Natural killer cell (primary cell): ENCODE results near the gene PARD3B. TPM values are rescaled to one million over a fixed set of nuclear protein-coding genes. Genes with fewer than 3 reads are reported as not detected.

Experiments used
- ATAC-seq, 3 donors: fragments of 150-1000 bp in 2 of 3; fragments of 200-7000 bp in 1 of 3; cut with Tn5 transposase; 1 replicate in 1 of 3; 2 replicates in 2 of 3; pipeline ENCODE4 v1.10.0; 2021; ENCODE audit warnings: mild to moderate bottlenecking in 2 of 3, moderate library complexity in 2 of 3
- DNase-seq, 2 donors: peaks; one replicate each; pipeline versions ENCODE4 v3.0.0 to v3.0.0-alpha.2; 2013 to 2021; ENCODE audit warnings: mixed read lengths in 1 of 2
- H3K27ac ChIP-seq: one replicate; pipeline ENCODE4 v1.5.1; 2013; ENCODE audit warnings: mild to moderate bottlenecking, low read length
- H3K27me3 ChIP-seq: one replicate; pipeline ENCODE4 v1.6.1; 2013; ENCODE audit warnings: low read length; ENCODE audit not compliant: control insufficient read depth, insufficient read depth
- H3K36me3 ChIP-seq: one replicate; pipeline ENCODE4 v1.6.1; 2013; ENCODE audit warnings: low read length; ENCODE audit not compliant: control insufficient read depth, insufficient read depth
- H3K4me1 ChIP-seq: one replicate; pipeline ENCODE4 v1.6.1; 2013; ENCODE audit warnings: low read length; ENCODE audit not compliant: control insufficient read depth, insufficient read depth
- H3K4me3 ChIP-seq: one replicate; pipeline ENCODE4 v1.5.1; 2013; ENCODE audit warnings: low read length
- H3K9me3 ChIP-seq: one replicate; pipeline ENCODE4 v1.6.1; 2013; ENCODE audit warnings: low read length; ENCODE audit not compliant: control insufficient read depth, insufficient read depth
- H3K27ac Mint-ChIP-seq, 2 donors: one replicate each; pipeline ENCODE4 v1.8.0; 2022; ENCODE audit warnings: mild to moderate bottlenecking in 2 of 2, mixed read lengths in 2 of 2, moderate library complexity in 1 of 2
- H3K27me3 Mint-ChIP-seq, 2 donors: one replicate each; pipeline ENCODE4 v1.8.0; 2022; ENCODE audit warnings: low read depth in 2 of 2, mixed read lengths in 2 of 2
- H3K36me3 Mint-ChIP-seq: one replicate; pipeline ENCODE4 v1.8.0; 2022; ENCODE audit warnings: mixed read lengths
- H3K4me1 Mint-ChIP-seq, 2 donors: one replicate each; pipeline ENCODE4 v1.8.0; 2022; ENCODE audit warnings: mixed read lengths in 2 of 2
- H3K4me3 Mint-ChIP-seq: one replicate; pipeline ENCODE4 v1.8.0; 2022; ENCODE audit warnings: mild to moderate bottlenecking, moderate library complexity, mixed read lengths
- H3K9me3 Mint-ChIP-seq, 2 donors: one replicate each; pipeline ENCODE4 v1.8.0; 2022; ENCODE audit warnings: mixed read lengths in 2 of 2
- WGBS: methylation state at CpG from one replicate; pipeline ENCODE4 v1.1.7; 2013; ENCODE audit warnings: missing lambda C conversion rate; ENCODE audit not compliant: insufficient coverage; 5-methylcytosine and 5-hydroxymethylcytosine counted together
- intact Hi-C: fragments of 100-400 bp; cut with micrococcal nuclease; formaldehyde crosslinking; loops from one replicate; pipeline ENCODE4 v1.14.2; 2022
- total RNA-seq, 4 donors: library from RNA; stranded (reverse); fragments of 120-200 nt in 1 of 4; gene quantifications; one replicate each; pipeline versions ENCODE4 v1.2.3 to v1.2.4, GENCODE V29; 2013 to 2022
- TF ChIP-seq, protein P1 (sequence below): fragments of 200-600 bp; IDR thresholded peaks from one replicate; pipeline ENCODE4 v1.8.0; 2022; ENCODE audit warnings: antibody characterized with exemption

PARD3B gene
- total RNA-seq, 3 donors from 2014 or later (not counting 1 experiment from before 2014, with no cell fraction given) = 0.13 to 0.45 TPM; not detected in 1

DNA sequence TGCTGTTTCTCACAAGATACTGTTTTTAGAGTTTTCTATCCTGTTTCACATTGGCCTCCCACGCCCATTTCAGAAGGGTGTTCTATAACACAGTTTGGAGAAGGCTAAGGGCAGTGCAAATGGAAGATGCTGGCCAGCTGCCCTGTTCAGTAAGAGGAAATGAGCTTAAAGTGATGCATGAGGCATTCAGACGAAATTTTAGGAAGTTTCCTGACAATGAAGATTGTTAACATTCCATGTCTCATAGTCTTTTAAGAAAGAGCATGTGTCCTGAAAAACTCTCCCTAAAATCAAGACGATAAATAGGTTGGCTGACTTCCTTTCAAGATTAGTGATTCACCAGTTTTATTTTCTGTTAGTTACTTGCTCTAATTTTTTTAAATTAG is 652.9 kb downstream of the PARD3B start:
- WGBS = 69% methylated on average over 2 of the region's 3 CpGs
- no peaks in the 10 kb centered on the region for H3K4me1 ChIP-seq
- intact Hi-C loops = no loop called here
- ATAC-seq (no peak), DNase-seq (no peak)
- H3K27me3 ChIP-seq = no peaks in the 10 kb centered on the region
- Mint-ChIP-seq H3K4me3 (no peak overlapping the region), H3K27me3 (no peaks in the 10 kb centered on the region), H3K4me1 (no peaks in the 10 kb centered on the region), H3K27ac (no peak overlapping the region), H3K9me3 (no peaks in the 10 kb centered on the region), H3K36me3 (no peaks in the 10 kb centered on the region)
- H3K36me3 ChIP-seq = no peaks in the 10 kb centered on the region
- no peak overlapping the region for H3K4me3 ChIP-seq
- no peak overlapping the region for H3K27ac ChIP-seq
- TF ChIP-seq, protein P1, sequence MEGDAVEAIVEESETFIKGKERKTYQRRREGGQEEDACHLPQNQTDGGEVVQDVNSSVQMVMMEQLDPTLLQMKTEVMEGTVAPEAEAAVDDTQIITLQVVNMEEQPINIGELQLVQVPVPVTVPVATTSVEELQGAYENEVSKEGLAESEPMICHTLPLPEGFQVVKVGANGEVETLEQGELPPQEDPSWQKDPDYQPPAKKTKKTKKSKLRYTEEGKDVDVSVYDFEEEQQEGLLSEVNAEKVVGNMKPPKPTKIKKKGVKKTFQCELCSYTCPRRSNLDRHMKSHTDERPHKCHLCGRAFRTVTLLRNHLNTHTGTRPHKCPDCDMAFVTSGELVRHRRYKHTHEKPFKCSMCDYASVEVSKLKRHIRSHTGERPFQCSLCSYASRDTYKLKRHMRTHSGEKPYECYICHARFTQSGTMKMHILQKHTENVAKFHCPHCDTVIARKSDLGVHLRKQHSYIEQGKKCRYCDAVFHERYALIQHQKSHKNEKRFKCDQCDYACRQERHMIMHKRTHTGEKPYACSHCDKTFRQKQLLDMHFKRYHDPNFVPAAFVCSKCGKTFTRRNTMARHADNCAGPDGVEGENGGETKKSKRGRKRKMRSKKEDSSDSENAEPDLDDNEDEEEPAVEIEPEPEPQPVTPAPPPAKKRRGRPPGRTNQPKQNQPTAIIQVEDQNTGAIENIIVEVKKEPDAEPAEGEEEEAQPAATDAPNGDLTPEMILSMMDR = no peak
- no peaks in the 10 kb centered on the region for H3K9me3 ChIP-seq

DNA sequence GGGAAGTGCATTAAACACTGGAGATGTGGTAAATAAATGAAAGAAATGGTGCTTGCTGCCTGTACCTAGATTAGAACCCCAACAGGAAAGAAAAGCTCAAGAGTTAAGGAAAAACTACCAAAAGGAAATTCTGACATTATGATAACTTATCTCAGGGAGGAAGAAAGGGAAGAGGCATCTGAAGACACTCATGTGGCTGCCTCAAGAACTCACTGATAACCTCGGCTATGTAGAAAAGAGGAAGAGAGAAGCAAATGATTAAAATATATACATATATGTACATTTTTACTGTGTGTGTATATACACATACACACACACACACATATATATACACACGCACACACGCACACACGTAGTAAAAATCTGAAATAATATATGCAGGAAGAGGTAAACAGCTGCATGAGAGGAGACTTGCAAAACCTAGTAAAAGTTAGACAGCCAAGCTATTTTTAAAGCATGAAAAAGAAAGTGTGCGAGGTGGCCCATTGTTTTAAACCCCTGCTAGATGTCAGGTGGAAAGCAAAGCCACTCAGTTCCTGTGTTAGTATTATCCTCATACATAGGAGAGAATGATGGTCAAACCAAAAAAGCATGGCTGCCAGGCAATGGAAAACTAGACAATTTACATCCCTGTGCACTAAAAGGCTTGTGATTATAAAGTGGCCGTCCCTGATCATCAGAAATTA is 654.0 kb downstream of the PARD3B start:
- Histone ChIP-seq H3K27ac (no peak overlapping the region), H3K27me3 (no peaks in the 10 kb centered on the region), H3K36me3 (no peaks in the 10 kb centered on the region), H3K9me3 (no peaks in the 10 kb centered on the region), H3K4me1 (no peaks in the 10 kb centered on the region), H3K4me3 (no peak overlapping the region)
- WGBS = 62% methylated on average over 3 of the region's 6 CpGs
- no peaks in the 10 kb centered on the region for H3K9me3 Mint-ChIP-seq
- no peak overlapping the region for H3K27ac Mint-ChIP-seq
- no peaks in the 10 kb centered on the region for H3K27me3 Mint-ChIP-seq
- no peaks in the 10 kb centered on the region for H3K4me1 Mint-ChIP-seq
- H3K4me3 Mint-ChIP-seq = no peak overlapping the region
- TF ChIP-seq, protein P1 = no peak
- no peaks in the 10 kb centered on the region for H3K36me3 Mint-ChIP-seq
- no peak for DNase-seq
- no peak for ATAC-seq
- intact Hi-C loops = no loop called here

DNA sequence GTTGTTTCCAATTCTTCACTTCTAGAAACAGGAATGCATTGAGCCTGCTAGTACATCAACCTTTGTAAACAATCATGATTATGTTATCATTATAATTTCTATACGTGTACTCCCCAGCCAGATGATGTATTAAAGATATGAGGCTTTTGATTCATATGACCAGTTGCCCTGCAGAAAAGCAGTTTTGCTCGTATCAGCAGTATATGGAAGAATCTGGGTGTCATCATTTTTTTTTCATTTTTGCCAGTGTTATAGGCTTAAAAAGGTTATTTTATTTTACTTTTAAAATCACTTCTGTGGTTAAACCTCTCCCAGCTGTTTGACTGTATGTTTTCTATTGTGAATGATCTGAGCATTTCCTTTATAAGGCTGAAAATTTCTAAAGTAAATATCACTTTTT is 665.2 kb downstream of the PARD3B start:
- H3K9me3 Mint-ChIP-seq = no peaks in the 10 kb centered on the region
- Histone ChIP-seq H3K9me3 (no peaks in the 10 kb centered on the region), H3K4me3 (no peak overlapping the region), H3K27me3 (no peaks in the 10 kb centered on the region), H3K4me1 (no peaks in the 10 kb centered on the region), H3K27ac (no peak overlapping the region), H3K36me3 (no peaks in the 10 kb centered on the region)
- TF ChIP-seq, protein P1 = no peak
- H3K36me3 Mint-ChIP-seq = no peaks in the 10 kb centered on the region
- DNase-seq (no peak), ATAC-seq (no peak)
- no CpG with 5 or more reads among the region's 2 CpGs for WGBS
- intact Hi-C loops = no loop called here
- H3K27me3 Mint-ChIP-seq = no peaks in the 10 kb centered on the region
- no peak overlapping the region for H3K4me3 Mint-ChIP-seq
- H3K27ac Mint-ChIP-seq = no peak overlapping the region
- H3K4me1 Mint-ChIP-seq = no peaks in the 10 kb centered on the region

DNA sequence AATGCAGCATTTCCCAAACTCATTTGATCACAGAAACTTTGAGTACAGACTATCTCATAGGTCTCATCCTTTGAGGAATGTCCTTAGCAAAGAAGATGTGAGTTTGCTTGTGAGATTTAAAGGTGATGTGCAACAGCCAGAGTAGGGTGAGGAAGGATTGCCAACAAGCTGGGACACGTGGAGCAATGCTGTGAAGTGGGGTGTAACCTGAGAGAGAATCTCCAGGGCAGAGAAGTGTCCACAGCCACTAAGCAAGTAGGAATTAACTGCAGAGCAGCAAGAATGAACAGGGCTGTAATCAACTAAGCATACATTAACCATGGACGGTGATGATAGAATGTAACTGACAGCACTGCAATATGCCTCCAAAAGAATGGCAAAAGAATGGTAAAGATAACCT is 667.1 kb downstream of the PARD3B start:
- TF ChIP-seq, protein P1 = no peak
- Histone ChIP-seq H3K36me3 (no peaks in the 10 kb centered on the region), H3K9me3 (no peaks in the 10 kb centered on the region), H3K27me3 (no peaks in the 10 kb centered on the region), H3K27ac (no peak overlapping the region), H3K4me1 (no peaks in the 10 kb centered on the region), H3K4me3 (no peak overlapping the region)
- ATAC-seq (no peak), DNase-seq (no peak)
- intact Hi-C loops = no loop called here
- no peak overlapping the region for H3K4me3 Mint-ChIP-seq
- H3K9me3 Mint-ChIP-seq = no peaks in the 10 kb centered on the region
- H3K36me3 Mint-ChIP-seq = no peaks in the 10 kb centered on the region
- H3K27me3 Mint-ChIP-seq = no peaks in the 10 kb centered on the region
- WGBS = 70% methylated on average over 2 of the region's 2 CpGs
- no peaks in the 10 kb centered on the region for H3K4me1 Mint-ChIP-seq
- H3K27ac Mint-ChIP-seq = no peak overlapping the region
